Raji (cell line): ENCODE data around the gene PI4KA.

Experiments used
- POLR2A ChIP-seq: IDR thresholded peaks from 2 replicates; pipeline ENCODE4 v1.6.1; 2011; ENCODE audit warnings: low read depth, low read length, control low read depth; ENCODE audit not compliant: insufficient read depth

PI4KA gene

DNA sequence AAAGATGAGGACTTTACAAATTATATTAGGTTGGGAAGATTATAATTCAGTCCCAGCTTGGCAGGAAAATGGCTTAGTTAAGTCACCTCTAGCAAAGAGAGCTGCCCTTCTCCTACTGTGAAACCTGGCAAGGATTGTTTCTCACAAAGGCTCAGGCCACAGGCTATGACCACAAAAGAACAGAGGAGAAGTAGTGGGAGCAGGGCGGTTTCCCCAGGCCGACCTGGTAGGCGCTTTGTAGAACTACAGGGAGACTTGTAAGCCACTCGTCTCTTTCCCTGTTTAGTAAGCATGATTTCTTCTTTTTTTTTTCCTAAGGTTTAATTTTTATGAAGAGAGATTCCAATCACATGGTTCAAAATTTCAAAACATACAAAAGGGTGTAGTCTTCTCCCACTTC, 4.8 kb upstream of the PI4KA start:
- no peak for TF ChIP-seq POLR2A

DNA sequence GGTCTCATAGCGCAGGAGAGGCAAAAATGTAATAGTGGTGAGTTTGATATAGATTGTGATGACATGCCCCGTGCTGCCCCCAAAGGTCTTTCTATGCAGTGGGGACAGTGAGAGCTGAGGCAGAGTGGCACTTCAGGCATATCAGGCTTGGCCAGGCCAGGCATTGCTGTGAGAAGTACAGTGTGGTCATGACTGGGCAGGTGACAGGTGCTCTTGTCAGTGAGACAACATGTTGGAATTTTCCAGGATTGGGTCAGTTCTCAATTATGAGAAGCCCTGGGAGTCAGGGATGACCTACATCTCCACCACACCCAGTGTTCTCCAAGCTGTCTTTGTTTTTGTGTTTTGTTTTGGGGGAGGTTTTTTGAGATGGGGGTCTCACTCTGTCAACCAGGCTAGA, 3.9 kb upstream of the PI4KA start:
- TF ChIP-seq POLR2A: no peak

DNA sequence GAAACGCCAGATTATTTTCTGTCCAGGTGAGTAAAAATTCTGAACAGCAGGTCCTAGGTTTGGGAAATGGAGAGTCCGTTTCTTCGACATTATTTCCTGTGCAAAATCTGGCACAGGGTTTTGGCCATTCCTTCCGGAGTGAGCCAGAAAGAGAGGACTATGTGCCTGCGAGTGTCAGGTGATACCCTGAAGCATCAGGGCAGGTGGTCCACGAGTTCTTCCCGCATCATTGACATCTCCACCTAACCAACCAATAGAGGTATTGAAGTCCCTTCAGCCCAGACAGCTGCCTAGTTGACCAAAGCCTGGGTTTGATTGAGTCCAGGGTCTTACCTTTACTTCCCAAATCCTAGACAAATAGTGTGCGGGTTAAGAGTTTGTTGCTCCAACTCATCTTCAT, 1.0 kb upstream of the PI4KA start:
- TF ChIP-seq POLR2A: no peak

DNA sequence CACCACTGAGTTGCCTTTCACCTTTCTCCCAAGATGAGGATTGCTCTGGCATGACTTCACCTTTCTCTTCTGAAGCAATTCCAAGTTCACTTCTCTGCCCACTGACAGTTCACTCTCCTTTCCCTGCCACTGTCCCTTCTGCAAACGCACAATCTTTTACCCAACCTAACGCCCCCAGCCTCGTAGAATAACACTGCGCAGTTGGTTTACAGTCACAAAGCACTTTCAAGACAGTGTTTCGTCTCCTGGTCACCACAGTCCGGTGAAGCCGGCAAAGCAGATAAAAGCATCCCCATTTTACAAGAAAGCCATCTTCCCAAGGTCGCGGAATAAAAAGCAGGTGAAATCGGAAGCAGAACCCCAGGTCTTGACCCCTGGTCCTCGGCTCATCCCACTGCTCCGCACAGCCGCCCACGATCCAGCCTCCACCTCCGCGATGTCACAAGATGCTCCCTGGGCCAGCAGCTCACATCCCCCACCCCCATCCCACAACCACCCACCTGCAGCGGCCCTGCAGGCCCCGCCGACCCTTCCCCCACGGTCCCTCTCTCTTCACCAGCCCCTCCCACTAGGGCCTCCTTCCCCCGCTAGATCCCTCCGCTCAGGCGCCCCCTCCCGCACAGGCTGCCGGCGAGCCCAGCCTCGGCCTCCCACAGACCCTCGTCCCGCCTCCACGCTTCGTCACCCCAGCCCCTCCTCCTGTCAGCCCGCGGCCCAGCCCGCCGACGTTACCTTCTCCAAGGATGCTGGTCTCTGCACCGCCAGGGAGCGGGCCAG, 585 bp downstream of the PI4KA start:
- TF ChIP-seq POLR2A: no peak

DNA sequence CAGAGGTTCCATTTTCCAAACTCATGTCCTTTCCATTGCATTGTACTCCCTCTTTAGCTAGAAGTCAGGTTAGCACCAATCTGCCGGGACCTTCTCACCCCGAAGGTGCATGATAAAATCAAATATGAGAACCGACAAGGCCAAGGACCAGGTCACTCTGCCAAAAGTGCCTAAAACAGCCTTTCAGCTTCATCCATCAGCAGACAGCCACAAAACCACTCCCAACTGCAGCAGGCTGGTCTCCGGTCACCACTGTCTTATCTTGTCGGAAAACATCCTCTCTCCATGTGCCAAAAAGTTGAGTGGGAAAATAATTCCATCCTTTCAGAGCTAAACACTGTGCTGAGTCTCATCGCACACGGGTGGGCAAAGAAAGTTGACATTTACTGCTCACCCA, 1.4 kb downstream of the PI4KA start:
- no peak for TF ChIP-seq POLR2A

DNA sequence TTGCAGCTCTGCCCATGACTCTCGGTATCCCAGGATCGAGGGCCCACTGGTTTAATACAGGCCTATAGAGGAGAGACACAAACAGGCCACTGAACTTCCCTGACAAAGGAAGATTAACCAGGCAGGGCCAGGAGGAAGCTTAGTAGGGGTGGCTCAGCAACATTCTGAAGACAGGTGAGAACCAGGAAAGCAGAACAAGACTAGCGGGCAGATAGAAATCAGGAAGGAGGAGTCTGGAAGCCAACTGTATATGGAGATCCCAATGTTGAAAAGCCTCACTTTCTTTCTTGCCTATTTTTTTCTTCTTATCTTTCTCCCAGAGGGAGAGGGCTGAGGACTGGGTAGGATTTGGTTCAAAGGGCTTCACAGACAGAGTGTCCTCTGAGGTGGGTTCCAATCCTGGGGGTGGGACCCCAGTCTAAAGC, 5.4 kb downstream of the PI4KA start:
- no peak for TF ChIP-seq POLR2A

DNA sequence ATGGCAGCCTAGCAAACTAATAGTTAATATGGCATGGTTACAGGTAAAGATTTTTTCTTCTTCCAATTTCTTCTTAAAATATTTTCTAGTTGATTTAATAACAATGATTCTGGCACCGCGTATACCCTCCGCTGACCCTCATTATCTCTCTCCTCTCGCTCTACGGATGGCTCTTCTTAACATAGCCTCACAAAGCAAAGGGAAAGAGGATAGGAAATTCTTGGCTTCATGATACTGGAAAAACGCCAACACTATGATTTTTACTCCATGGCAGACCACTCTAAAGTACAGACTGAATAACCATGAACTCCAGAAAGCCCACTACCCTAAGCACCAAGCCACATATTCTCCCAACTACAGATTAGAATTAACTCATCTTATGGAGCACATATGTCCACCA, 6.1 kb downstream of the PI4KA start:
- TF ChIP-seq POLR2A: no peak

DNA sequence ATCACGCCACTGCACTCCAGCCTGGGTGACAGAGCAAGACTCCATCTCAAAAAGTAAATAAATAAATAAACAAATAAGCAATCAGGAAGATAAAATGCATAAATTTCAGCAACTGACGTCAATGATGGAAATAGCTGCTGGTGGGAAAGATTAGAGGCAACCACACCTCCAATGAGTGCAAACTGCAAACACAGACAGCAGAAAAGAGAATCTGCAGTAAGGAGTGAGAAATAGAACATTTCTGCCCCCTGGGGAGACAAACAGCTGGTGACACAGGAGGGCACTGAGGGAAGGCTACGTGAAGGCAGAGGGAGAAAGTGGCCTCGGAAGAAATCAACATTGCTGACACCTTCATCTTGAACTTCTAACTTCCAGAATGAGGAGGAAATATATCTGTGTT, 6.5 kb downstream of the PI4KA start:
- TF ChIP-seq POLR2A: no peak

DNA sequence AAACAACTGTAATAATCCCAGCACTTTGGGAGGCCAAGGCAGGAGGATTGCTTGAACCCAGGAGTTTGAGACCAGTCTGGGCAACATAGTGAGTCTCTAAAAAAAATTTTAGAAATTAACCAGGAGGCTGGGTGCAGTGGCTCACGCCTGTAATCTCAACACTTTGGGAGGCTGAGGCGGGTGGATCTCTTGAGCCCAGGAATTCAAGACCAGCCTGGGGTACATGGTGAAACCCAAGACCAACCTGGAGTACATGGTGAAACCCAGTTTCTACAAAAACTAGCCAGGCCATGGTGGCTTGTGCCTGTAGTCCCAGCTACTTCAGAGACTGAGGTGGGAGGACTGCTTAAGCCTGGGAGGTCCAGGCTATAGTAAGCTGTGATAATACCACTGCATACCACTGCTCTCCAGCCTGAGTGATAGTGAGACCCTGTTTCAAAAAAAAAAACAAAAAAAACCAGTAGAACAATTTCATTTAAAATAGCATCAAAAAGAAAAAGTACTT, 11.2 kb downstream of the PI4KA start:
- TF ChIP-seq POLR2A: no peak

DNA sequence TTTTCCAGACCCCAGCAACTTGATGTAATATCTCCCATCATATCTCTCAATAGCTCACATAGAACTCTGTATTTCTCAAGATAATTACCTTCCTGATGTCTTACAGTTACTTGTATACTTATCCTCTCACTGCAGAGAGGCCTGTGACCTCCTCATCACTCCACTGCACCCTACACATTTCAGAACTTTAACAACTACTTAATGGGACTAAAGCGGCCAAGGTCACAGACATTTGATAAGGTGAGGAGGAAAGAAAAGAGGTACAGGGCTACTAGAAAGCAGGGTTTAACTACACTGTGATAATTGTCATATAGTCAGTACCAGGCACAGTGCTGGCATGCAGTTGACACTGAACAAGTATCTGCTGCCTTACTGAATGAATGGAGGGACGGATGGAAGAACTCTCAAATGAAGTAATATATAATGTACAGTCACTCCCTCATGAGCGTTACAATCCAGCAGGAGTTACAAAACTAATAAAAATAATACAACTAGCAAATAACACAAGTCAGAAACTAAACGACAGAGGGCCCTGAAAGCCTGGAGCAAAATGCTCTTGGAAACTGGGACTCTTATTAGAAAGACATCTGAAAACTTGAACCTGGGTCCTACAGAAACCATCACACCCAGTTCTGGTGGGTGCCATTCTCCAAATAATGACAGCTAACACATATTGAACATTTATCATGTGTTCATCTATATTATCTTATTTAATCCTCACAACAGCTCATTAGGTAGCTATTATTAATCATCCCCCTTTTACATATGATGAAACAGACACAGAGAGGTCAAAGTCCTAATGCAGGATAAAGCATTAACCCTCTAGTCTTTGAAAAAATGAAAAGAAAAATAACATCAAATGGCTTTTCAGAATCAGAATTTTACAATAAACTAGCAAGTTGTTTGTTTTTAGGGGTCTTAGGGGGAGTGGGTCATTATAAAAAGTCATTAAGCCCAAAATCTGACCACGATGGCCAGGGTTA, 14.3 kb downstream of the PI4KA start:
- no peak for TF ChIP-seq POLR2A

DNA sequence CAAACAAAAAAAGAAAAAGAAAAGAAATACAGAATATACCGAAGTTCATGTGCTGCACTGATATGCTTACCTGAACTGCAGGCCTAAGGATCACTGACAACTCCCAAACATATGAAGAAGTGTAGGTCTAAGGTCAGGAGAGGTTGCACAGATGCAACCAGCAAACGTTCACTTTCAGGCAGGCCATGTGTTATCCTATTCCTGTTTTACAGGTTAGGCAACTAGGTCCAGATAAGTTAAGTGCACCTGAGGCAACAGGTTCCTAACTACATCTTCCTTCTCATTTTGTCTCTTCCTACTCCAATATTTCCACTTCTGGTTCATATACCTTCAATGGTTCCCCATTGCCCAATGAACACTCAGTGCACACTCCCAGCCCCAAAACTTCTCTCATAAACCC, 15.1 kb downstream of the PI4KA start:
- no peak for TF ChIP-seq POLR2A

DNA sequence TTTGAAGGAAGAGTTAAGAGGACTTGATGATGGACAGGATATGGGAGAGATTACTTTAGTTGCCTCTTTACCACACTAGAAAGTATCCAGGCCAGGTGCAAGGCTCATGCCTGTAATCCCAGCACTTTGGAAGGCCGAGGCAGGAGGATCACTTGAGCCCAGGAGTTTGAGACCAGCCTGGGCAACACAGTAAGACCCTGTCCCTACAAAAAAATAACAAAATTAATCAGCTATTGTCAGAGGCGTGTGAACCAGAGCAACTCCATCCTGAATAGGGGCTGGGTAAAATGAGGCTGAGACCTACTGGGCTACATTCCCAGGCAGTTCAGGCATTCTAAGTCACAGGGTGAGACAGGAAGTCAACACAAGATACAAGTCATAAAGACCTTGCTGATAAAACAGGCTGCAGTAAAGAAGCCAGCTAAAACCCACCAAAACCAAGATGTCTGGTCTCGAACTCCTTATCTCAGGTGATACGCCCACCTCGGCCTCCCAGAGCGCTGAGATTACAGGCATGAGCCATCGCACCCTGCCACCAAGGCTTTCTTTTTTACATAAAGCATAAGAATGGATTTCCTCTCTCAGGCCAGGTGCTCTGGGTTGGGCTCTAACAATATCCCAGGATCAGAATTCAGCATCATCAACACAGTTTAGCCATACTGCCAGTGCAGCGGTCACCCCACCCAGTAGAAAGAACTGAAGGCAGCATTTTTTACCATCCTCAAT, 17.8 kb downstream of the PI4KA start:
- TF ChIP-seq POLR2A: no peak

DNA sequence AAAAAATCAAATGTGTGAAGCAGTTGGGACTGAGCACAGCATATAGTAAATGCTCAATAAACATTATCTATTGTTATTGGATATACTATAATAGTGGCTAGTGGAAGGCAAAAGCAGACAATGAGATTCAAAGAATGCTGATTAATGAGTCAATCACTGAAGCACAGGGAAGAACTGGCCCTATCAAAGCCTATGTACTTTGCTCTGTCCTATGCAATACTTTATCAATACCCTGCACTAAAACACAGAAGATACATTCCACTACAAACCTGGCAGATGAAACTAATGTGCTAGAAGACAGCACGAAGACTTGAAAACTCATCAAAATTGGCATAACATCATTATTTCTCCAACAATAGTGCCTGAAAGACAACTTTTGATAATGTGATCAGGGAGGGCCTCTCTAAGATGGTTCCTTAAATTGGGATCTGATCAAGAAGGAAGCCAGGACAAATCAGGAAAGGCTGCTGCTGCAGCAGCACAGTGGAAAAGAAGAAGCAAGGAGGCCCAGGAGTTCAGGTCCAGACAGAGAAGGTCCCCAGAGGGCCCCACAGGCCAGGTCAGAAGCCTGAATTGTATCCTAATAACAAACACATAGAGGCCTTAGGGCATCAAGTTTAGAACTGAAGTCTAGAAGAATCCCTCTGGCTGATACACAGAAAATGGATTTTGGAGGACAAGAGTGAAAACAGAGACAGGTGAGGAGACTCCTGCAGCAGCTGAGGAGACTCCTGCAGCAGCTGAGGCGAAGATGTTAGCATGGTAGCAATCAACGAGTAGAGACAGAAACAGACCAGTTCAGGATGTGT, 18.6 kb downstream of the PI4KA start:
- no peak for TF ChIP-seq POLR2A

DNA sequence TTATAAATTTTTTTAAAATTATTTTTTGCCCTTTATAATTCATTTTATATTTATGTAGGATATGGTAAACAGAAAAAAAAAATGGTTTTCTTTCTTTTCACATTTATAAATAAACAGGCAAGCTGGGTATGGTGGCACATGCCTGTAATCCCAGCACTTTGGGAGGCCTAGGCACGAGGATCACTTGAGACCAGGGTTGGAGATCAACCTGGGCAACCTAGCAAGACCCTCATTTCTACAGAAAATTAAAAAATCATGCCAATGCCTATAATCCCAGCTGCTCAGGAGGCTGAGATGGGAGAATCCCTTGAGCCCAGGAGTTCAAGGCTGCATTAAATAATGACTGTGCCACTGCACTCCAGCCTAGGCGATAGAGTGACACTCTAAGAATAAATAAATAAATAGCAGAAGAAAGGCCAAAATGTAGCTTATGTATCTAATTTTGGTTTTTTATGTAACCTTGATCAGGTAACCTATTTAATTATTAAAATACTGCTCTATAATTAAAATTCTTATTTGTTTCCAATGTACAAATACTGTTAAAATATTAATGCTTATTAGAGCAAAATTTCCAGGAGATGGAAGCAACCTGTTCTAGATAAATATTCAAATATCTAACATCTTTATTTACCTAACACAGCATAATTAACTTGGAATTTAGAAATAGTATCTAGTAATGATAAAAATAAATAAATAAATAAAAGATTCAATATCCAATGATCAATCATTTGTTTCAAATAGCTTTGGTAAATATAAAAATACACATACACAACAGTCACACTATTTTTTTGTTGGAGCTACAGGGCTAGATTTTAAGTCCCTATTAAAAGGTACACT, 21.4 kb downstream of the PI4KA start:
- no peak for TF ChIP-seq POLR2A

DNA sequence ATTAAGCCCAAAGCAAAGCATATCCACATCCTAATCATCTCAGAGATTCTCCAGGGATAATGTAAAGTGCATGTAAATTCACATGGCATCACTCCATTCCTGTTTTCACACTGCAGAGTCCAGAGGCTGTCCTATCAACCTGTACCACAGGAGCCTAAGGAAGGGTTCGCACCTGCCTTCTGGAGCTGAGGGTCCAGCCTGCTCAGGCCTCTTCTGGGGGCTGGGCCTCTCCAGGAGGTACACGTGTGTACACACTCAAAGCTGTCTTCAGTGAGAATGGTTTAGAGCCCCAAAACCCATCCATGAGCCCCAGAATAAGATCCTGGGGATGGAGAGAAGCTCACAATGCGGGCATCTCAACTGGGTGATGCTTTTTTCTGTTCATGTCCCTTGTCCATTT, 23.9 kb downstream of the PI4KA start:
- no peak for TF ChIP-seq POLR2A
